HG03439 (cell line): ENCODE results near the gene LCN15.
"Not testable (repeated sequence)": the region's sequence is repeated elsewhere in the genome, so short reads cannot be mapped to it uniquely, and the experiment has no call there.

ENCODE experiments used
- ATAC-seq: cut with Tn5 transposase; IDR thresholded peaks from one replicate; pipeline ENCODE4 v1.9.1; 2021; ENCODE audit warnings: mild to moderate bottlenecking, moderate library complexity; ENCODE audit not compliant: unreplicated experiment

The LCN15 gene

DNA sequence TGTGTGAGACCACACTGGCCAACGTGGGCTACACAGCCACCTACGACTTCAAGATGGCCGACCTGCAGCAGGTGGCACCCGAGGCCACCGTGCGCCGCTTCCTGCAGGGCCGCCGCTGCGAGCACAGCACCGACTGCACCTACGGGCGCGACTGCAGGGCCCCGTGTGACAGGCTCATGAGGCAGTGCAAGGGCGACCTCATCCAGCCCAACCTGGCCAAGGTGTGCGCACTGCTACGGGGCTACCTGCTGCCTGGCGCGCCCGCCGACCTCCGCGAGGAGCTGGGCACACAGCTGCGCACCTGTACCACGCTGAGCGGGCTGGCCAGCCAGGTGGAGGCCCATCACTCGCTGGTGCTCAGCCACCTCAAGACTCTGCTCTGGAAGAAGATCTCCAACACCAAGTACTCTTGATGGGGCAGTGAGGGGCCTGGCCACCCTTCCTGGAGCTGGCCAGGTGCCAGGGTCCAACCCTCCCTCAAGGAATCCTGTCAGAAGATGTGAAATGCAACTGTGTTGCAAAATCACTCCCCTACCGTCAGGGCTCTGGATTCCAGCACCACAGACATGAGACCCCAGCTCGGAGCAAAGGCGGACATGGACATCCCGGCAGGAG, 40.8 kb downstream of the LCN15 start:
- ATAC-seq, result no peak

DNA sequence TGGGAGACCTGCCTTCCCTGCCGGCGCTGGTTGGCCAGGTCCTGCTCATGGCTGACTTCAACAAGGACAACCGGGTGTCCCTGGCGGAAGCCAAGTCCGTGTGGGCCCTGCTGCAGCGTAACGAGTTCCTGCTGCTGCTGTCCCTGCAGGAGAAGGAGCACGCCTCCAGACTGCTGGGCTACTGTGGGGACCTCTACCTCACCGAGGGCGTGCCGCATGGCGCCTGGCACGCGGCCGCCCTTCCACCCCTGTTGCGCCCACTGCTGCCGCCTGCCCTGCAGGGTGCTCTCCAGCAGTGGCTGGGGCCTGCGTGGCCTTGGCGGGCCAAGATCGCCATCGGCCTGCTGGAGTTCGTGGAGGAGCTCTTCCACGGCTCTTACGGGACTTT, 41.4 kb downstream of the LCN15 start:
- ATAC-seq, result no peak

DNA sequence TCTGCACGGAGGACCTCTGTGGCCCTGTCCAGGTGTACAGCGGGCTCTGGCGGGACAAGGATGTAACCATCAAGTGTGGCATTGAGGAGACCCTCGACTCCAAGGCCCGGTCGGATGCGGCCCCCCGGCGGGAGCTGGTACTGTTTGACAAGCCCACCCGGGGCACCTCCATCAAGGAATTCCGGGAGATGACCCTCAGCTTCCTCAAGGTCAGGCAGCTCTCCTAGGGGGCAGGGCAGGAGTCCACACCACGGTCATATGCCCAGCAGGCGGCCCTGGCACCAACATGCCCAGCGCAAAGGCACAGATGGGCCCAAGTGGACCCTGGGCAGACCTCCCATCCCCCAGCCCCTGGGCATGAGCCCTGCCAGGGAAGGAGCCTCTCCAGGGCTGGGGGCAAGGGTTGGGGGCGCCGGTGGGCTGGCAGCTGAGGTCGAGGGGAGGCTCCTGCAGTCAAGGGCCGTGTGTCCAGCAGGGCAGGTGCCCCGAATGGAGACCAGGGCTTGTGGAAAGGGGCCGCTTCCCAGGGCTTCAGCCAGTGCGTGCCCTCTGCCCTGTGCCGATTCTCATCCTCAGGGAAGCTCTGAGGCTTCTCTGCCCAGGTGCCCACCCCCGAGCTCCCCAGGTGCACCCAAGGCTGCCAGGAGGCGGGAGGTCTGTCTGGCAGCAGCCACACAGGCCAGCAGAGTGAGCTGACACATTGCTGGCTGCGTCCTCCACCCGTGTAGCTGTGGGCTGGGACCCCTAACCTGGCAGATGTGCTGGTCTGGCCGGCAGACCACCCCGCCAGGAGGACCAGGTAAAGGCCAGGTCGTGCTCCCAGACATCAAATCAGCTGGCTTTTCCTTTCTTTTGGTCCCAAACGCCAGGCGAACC, 42.0 kb downstream of the LCN15 start:
- ATAC-seq, result no peak

DNA sequence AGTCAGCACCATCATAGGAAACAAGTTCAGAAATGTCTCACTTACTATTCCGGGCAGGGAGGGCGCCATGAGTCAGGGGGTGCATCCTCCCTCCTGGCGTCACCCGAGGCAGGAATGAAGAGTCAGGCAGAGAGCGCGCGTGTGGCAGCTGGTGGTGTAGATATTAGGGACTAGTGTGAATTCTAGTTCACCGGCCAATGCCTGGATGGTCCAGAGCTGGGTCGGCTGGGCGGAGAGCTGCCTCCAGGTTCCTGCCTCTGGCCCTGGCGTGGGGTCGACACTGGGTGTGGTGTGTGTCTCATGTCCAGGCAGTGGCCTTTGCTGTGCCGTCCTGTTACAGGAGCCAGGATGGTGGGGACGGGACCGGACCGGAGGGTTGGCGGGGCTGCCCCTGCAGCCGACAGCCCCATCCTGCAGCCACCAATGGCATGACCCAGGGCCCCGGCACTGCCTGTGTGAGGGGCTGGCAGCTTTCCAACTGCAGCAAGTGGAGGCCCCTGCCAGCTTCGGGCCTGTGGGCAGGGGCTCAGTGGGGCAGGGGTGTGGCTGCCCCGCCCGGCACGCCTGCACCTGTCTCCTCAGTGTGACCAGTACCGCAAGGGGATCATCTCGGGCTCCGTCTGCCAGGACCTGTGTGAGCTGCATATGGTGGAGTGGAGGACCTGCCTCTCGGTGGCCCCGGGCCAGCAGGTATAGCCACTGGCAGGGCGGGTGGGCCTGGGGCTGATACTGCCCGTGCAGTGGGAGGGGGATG, 42.8 kb downstream of the LCN15 start:
- no peak for ATAC-seq

DNA sequence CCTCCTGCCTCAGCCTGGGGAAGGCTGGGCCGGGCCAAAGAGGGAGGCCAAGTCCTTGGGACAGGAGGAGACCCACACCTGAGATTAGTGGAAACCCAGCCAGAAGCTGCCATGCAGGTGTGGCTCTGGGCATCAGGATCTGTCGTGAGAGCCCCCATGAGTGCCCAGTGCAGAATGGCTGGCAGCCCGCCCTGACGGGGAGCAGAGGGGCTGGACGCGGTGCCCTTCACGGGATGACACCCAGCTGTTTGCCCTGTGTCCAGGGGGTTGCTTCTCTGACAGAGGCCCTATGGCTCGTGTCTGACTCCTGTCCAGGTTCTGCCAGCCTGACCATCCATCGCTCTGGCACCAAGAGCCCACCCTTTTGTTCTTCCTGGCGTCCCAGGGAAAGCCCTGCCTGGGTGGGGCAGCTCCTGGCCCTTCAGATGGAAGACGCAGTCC, 43.4 kb downstream of the LCN15 start:
- no peak for ATAC-seq

DNA sequence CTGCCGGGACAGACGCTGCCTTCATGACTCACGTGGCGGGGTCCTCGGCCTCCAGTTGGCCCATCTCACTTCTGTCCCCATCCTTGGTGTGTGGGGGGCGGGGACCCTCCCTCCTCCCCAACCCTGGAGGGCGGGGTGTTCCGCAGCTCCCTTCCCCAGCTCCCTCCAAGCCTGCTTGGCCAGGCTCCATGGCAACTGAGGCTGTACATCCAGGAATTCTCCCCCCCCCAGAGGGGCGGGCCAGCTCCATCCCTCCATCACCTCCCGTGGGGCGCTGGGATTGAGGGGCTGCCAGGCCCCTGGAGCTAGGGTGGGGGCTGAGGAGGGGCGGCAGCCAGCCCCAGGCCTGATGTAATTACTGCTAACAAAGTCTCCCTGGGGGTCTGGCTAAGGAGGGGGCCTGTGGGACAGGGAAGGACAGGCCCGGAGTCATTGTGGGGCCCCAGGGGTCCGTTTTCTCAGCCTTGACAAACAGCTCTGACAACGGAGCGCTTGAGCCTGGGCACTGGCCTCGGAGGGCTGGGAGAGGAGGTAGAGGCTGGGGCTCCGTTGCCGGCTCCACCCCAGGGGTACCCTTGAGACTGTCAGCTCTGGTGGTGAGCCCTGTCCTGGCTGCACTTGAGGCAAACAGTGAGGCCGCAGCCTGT, 43.9 kb downstream of the LCN15 start:
- no peak for ATAC-seq

DNA sequence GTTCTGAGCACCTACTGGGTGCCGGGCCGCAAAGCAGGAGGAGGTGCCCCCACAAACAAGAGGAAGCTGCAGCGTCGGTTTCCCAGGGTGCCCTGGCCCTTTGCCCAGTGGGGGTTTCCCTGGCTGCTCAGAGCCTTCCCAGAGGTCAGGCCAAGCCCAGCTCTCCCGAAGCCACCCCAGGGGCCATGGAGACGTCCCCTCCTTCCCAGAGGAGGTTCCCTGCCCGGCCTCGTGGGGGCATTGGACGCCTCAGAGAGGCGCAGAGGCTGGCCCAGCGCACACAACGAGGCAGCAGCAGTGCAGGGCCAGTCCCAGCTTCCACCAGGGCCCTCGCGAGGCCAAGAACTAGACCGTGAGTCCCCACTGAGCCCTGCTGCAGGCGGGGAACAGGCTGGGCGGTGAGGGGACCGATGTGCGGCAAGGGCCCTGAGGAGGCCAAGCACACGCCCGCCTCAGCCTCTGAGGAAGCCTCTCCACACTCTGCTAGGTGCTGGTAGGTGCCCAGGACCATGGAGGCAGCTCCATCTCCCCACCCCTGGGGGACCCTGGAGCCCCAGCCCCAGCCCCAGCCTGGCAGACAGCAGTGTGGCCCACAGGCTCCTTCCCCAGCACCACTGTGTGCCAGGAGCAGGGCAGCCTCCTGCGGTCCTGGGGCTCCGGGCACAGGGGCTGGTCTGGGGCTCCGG, 45.0 kb downstream of the LCN15 start:
- ATAC-seq, result no peak

DNA sequence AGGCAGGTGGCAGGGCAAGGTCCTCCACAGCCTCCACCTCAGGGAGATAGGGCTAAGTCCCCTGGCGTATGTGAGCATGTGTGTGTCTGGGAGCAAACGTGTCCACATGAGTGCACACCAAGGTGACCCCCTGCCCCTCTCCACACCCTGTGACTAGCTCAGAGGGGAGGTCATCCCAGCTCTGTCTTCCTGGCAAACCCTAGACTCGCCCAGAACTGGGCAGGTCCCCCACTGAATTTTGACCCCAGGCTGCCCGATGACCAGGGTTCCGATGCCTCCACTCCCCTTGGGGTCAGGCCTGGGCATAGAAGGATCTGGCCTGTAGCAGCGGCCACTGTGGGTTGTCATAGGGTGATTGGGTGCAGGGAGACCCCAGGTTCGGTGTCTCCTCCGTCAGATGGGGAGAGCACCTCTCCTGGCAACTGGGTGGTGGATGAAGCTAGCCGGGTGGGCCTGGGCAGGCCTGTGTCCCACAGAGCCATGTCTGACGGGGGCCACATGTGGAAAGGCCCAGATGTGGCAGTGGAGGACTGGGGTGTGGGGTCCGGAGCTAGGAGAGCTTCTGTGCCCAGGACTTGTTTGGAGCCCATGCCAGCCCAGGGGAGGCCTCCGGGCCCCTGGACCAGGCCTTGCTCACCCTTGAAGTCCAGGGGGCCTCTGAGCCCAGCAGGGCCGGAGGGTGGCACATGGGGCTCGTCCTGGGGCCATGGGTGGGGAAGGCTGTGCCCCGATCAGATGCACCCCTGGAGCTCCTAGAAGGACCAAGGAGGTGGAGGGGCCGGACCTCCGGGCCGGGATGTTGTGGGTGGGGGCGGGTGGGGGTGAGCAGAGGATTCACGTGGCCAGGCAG, 45.7 kb downstream of the LCN15 start:
- no peak for ATAC-seq

DNA sequence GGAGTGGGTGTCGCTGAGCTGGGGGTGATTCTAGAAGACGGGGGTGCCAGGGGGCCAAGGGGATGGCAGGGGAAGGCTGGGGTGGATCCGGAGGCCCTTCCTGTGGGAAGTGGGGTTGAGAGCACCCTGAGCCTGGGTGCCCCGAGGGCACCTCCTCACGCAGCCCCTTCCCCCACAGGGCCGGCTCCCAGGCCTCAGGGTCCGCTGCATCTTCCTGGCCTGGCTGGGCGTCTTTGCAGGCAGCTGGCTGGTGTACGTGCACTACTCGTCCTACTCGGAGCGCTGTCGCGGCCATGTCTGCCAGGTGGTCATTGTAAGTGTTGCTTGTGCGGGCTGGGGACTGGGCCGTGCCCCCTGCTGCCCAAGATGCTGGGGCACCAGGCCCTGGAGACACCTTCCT, 46.9 kb downstream of the LCN15 start:
- ATAC-seq, result no peak

DNA sequence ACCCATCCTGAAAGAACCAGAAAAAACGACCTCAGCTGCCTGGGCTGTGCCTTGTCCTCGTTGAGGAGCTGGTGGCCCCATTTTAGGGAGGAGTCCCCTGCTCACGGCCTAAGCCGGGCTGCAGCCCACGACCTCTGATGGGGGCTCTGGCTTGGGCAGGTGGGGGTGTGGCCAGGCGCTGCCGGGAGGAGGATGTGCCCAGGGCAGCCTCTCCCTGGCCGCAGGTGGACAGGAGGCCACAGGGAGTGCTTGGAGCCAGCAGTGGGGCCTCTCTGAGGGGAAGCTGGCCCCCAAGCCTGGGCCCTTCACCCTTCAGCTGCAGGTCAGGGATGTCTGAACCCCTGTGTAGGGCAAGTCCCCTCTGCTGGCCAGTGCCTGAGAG, 49.4 kb downstream of the LCN15 start:
- no peak for ATAC-seq

DNA sequence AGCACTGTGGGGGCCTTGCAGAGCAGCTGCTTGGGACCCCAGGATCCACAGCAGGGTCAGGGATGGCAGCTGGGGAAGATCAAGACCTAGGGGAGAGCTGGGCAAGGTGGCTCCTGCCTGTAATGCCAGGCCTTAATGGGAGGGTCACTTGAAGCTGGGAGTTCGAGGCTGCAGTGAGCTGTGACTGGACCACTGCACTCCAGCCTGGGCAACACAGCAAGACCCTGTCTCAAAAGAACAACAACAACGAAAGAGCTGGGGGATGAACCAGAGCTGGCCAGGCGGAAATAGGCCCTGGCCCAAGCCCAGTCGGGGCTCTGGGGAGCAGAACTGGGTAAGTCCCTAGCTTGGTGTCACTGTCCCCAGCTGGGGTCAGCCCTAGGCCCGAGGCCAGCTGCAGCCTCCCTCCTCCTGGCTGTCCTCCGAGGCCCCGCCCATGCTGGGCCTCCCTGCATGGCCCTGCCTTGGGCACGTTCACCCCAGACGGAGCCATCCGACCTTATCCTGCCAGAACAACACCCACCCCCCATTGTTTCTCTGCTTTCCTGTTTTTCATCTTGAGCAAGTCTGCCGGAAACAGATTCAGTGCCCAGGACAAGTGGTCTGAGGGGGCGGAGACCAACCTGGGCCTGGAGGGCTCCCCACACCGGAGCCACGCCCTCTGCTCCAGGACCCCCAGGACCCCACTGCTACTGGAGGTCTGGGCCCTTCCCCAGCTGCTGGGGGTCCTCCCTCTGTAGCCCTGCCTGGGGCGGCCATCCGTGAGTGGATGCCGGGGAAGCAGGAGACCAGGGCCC, 50.0 kb downstream of the LCN15 start:
- no peak for ATAC-seq

DNA sequence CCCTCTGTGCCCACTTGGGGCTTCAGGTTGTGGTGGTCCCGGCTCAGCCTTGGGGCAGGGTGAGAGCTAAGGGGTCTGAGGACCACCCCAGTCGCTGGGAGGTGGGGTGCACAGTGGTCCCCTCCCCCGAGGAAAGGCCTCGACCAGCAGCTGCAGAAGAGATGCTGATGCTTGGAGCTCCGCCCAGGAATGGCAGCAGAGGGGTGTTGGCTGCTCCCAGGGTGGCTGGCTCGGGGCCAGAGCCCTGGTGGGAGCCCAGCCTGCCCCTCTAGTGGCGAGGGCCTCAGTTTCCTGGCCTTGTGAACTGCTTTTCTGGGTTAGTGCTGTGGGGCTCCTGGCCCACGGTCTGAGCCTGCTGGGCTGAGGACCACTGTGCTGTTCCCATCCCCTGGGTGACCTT, 50.8 kb downstream of the LCN15 start:
- ATAC-seq, result no peak

DNA sequence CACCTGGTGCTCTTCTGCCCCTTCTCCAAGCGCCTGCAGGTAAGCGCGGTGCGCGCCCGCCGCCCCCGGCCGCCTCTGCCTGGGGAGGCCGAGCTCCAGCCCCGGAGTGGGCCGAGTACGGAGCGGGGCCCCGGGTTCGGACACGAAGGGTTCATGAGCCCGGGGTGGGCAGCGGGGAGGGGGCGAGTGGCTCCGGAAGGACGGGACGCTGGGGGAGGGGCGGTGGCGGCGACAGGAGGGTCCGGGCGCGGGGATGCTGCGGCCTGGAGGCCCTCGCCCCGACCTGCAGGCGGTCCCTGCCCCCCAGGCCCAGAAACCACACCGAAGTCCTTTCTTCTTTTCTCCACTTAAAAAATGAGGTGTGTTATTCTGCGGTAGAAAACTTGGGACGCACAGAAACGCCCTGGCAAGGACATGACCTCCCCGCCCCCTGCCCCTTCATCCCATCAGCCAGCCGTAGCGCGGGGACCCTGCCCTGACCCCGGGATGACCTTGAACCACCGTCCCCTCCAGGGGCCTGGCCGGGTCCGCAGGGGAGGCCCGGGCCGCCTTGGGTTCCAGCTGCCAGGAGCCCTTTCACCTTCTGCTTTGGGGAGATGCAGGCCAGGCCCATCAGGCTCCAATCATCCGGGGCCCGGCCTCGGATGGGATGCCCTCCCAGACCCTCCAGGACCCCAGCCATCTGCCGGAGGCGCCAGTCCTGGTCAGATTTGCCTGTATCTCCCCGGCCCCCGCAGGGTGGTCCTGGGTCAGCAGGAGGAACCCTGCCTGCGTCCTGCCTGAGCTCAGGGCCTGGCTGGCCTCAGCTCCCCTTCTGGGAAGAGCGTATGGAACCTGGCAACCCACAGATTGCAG, 51.4 kb downstream of the LCN15 start:
- ATAC-seq, result no peak

DNA sequence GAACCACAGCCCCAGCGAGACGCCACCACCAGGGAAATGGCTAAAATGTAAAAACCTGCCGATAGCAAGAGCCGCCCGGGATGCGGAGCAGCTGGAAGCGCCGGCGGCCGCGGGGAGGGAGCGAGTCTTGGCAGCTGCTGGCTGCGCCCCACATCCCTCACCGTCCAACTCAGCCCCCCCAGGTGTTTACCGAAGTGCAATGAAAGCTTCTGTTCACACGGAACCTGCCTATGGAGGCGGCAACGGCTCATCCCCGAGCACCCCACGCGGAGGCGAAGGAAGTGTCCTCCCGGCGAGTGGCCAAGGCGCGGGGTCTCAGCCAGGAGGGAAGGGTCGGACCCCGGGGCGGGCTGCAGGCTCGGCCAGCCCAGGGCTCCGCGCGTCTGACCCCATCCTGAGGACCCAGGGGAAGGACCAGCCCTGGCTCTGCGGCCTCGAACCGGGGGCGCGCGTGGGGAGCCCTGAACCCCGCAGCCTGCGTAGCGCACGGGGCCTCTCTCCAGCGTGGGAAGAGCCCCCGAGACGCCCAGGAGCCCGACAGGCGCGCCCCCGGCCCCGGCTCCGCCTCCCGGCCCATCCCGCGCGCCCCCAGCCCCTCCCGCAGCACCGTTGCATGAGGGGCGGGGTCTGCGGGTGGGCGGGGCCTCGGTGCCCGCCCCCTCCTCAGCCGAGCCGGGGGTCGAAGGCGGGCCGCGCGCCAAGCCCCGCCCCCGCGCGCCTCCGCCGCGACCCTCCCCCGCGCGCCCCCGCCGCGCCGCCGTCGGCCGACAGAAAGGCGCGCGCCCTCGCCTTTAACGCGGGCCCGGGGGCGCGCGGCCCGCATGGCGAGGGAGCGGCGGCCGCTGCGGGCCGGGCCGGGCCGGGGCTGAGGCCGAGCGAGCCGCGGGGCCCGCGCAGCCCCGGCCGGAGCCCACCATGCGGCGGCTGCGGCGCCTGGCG, 52.3 kb downstream of the LCN15 start, which contains the start of gene DIPK1B:
TSS of gene DIPK1B (plus strand) at position 822 of the 939 bp plus-strand sequence. CDS start at position 916, 94 bp downstream.
- ATAC-seq, result no peak

DNA sequence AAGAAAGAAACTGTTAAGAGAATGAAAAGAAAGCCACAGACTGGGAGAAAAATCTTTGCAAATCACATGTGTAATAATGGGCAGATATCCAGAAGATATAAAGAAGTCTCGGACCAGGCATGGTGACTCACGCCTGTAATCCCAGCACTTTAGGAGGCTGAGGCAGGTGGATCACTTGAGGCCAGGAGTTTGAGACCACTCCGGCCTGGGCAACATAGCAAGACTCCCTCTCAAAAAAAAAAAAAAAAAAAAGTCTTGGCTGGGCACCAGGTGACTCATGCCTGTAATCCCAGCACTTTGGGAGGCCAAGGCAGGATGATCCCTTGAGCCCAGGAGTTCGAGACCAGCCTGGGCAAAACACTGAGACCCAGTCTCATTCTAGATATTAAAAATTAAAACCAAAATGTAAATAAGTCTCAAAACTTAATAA, 53.1 kb downstream of the LCN15 start:
- ATAC-seq, result not testable (repeated sequence)

DNA sequence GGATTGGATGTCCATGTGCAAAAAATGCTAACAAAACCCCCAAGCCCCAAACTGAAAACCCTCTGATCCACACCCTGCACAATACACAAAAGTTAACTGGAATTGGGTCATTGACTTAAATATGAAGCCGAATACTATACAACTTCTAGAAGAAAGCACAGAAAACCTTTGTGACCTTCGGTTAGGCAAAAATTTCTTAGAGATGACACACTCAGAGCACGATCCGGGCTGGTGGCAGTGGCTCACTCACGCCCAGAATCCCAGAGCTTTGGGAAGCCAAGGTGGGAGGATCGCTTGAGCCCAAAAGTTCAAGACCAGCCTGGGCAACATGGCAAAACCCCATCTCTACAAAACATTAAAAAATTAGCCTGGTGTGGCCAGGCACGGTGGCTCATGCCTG, 53.8 kb downstream of the LCN15 start:
- ATAC-seq, result no peak
